Fibroblast of skin of right quadriceps (primary cell): ENCODE results near the gene ZNF407.
A peak's percentile ranks its signal among the peaks of the same experiment; 100 is the strongest.
"Not testable (repeated sequence)": the region's sequence is repeated elsewhere in the genome, so short reads cannot be mapped to it uniquely, and the experiment has no call there.

Experiments
- DNase-seq: peaks from one replicate; pipeline ENCODE4 v3.0.0-alpha.2; 2013

Gene ZNF407

GRCh38 chr18:74944676-74945075, 347.0 kb downstream of the ZNF407 start:
- DNase-seq: no peak

DNA sequence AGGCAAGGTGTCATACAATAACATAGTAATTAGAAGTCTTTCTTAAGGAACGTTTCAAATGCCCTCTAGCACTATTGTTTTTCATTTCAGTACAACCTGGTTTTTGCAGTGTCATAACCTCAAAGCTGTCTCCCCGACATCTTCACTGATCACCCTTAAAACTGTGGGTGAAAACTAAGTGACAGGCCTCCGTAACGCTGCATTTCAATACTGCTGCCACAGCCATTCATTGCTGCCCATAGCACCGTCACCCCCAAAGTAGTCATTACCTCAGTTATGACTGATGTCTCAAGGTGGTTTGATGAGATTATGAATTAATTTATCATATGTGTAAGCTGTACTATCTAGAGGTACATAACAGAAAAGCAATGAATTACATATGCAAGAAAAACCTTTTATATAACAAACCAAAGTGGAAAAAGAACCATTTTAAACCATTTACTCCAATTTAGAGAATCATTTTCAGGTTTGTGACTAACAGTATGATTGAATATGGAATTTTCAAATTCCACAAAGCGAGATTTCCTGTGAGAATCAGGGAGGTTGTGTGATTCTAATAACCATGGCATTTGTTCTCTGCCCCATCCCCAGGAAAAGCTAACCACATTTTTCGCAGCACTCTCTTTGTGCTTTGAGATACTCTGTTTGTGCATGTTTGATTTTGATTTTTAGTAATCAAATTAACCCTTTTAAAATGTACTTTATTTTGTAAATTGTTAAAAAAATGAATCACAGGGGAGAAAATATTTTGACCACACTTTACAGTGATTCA, 348.3 kb downstream of the ZNF407 start:
- DNase-seq: peak; percentile 15

DNA sequence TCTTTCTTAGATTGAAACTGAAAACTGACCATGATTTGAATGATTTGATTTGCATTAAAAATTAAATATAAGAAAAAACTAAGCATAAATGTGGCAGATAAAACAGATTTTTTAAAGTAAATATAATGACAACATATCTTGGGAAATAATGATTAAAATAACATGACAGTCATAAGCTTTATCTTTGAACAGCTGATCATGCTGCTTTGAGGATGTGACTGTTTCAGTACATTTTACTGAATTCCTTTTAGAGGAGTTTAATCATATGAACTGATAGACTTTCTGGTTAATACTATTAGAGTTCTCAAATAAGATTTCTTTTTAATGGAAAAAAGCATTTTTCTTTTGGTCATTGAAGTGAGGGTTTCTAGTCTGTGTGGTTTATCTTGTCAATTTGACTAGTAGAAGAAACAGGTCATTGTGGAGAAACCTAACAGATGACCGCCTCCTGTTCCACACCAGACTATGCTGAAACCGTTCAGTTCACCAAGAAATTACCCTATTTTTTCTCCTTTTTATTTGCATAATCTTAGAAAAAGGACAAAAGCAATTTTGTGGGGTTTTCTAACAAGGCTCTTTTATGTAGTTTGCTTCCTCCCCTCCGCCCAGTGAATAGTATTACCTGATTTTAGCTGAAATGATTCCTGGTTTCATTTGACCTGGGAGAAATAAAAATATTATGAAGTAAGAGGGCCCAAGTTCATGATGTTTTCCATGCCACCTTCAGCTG, 349.1 kb downstream of the ZNF407 start:
- DNase-seq: no peak

- no peak for DNase-seq
Observed at GRCh38 chr18:74947417-74947816, 349.7 kb downstream of the ZNF407 start.

DNA sequence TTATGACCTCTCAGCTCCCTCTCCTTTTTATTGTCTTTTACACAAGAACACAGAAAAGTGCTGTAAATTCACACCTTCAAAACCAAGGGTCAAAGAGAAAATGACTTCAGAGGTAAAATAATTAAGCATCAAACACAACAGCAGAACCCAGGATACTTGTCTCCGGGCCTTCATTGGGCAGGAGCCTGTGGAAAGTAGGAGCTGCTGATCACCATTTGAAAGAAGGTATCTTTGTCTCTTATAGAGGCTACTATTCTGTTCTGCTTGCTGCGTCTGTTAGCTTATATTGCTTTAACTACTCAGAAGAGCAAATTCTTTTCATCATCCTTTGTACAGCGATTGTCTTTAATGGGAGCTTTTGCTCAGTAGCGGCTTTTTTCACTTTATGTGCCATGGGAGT, 350.2 kb downstream of the ZNF407 start:
- DNase-seq: no peak

DNA sequence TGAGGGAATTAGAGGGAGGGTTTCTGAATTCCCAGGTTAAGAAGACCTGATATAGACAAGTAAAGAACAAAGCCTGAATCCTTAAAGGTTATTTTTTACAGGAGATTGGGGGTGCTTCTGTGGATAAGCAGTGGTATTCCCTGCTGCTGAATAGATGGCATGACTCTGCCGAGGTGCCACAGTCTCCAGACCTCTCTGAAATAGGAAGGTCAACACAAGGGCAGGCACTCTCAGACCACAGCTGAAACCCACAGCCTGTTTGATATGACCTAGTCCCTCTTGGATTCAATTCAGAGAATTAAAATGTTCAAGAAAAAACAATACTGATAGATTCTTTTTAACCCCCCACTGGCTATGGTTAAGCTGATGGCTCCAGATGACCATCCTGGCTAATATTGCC, 351.9 kb downstream of the ZNF407 start:
- no peak for DNase-seq

GRCh38 chr18:74950479-74950878, 352.8 kb downstream of the ZNF407 start:
- no peak for DNase-seq

GRCh38 chr18:74951165-74951760, 353.6 kb downstream of the ZNF407 start:
- peak; percentile 62 for DNase-seq

- no peak for DNase-seq
Observed at GRCh38 chr18:74957588-74958224, 360.0 kb downstream of the ZNF407 start.

GRCh38 chr18:74959216-74959615, 361.5 kb downstream of the ZNF407 start:
- no peak for DNase-seq

GRCh38 chr18:74961596-74961995, 363.9 kb downstream of the ZNF407 start:
- DNase-seq: no peak

GRCh38 chr18:74963820-74964446, 366.3 kb downstream of the ZNF407 start:
- peak; percentile 25 for DNase-seq

DNA sequence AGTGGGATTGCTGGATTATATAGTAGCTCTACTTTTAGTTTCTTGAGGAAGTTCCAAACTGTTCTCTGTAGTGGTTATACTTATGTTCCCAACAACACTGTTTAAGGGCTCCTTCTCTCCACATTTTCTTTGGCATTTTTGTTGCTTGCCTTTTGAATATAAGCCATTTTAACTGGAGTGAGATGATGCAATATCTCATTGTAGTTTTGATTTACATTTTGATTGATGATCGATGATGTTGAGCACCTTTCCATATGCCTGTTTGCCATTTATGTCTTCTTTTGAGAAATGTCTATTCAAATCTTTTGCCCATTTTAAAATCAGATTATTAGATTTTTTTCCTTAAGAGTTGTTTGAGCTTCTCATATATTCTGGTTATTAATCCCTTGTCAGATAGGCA, 368.0 kb downstream of the ZNF407 start:
- DNase-seq: no peak

GRCh38 chr18:74967438-74967837, 369.8 kb downstream of the ZNF407 start:
- no peak for DNase-seq

- no peak for DNase-seq
Observed at GRCh38 chr18:74967979-74968378, 370.3 kb downstream of the ZNF407 start.

DNA sequence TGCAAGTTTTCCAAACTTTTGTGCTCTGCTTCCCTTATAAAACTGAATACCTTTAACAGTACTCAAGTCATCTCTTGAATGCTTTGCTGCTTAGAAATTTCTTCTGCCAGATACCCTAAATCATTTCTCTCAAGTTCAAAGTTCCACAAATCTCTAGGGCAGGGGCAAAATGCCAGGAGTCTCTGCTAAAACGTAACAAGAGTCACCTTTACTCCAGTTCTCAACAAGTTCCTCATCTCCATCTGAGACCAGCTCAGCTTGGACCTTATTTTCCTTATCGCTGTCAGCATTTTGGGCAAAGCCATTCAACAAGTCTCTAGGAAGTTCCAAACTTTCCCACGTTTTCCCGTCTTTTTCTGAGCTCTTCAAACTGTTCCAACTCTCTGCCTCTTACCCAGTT, 373.7 kb downstream of the ZNF407 start:
- peak; percentile 19 for DNase-seq

- not testable (repeated sequence) for DNase-seq
Observed at GRCh38 chr18:74971776-74972175, 374.1 kb downstream of the ZNF407 start.

- DNase-seq: no peak
Observed at GRCh38 chr18:74972354-74972753, 374.7 kb downstream of the ZNF407 start.

- no peak for DNase-seq
Observed at GRCh38 chr18:74975001-74975400, 377.3 kb downstream of the ZNF407 start.

DNA sequence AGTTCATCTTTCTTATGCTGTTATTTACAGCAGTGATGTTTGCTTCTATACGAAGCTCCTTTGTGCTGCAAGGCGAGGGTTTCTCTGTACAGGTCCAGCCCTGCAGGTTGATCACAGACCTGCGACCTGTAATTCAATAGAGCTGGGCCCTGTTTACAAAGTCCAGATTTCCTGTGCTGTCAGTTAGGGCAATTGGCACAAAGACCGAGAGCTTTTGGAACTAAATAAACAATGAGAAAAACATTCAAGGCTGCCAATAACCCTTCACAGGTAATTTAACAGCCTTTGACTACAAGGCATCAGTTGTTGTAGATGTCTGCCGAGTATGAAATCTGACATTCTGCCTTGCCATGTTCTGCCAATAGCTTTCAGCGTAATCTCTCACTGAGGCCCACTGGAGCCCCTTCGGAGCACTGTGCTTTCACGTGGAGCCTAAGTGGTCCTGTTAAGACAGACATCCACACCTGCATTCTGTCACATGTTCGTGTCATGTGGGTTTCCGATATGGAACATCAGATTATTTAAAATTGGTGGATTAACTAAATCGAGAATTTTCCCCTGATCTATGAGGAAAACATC, 378.8 kb downstream of the ZNF407 start:
- no peak for DNase-seq

GRCh38 chr18:74977041-74977440, 379.4 kb downstream of the ZNF407 start:
- DNase-seq: peak; percentile 25

DNA sequence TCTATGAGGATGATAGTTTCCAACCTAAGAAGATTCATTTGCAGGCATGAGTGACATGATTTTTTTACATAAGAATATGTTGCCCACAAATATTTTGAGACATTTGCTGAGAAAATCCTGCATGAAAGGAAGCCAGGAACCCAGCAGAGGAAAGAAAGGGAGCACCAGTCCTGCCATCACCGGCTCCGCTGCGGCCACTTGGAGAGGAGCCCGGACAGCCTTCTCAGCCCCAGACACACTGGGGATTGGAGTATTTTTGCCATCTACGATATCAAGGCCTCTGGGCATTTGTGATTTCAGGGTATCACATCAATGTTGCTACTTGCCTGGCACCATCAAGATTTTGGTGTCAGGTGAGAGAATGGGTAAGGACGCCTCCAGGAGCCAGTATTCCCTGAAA, 383.0 kb downstream of the ZNF407 start:
- DNase-seq: no peak

DNA sequence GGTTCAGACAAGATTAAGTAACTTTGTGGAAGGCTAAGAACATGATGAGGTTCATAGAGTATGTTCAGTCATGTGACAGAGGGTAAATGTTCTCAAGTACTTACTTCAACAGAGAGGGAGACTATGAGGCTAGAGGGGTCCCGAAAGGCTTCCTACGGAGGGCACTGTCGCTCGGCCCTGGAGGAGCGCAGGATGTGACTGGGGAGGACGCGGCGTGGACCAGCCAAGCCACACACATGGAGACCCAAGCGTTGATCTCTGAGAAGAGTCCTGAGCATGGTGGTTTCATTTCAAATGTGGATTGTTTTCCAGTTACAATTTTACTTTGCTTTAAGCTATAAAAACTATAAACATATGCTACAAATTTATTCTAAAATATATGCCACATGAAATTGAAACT, 383.8 kb downstream of the ZNF407 start:
- no peak for DNase-seq
